Type B pancreatic cell (in vitro differentiated cells): Measurements from ENCODE around the gene EFNA3. TPM values are rescaled to one million over a fixed set of nuclear protein-coding genes. Genes with fewer than 3 reads are reported as not detected.
A peak's percentile ranks its signal among the peaks of the same experiment; 100 is the strongest.

ENCODE experiments used
- DNase-seq: peaks from one replicate; pipeline ENCODE4 v3.0.0; 2021; ENCODE audit warnings: mixed read lengths; ENCODE audit not compliant: unreplicated experiment; ENCODE audit errors: extremely low spot score
- H3K27ac Mint-ChIP-seq: 2 replicates; pipeline ENCODE4 v1.8.0; 2021; ENCODE audit warnings: mild to moderate bottlenecking, mixed read lengths
- H3K27me3 Mint-ChIP-seq: 2 replicates; pipeline ENCODE4 v1.8.0; 2021; ENCODE audit warnings: mixed read lengths
- H3K36me3 Mint-ChIP-seq: 2 replicates; pipeline ENCODE4 v1.8.0; 2021; ENCODE audit warnings: mixed read lengths
- H3K4me1 Mint-ChIP-seq: one replicate; pipeline ENCODE4 v1.8.0; 2021; ENCODE audit warnings: mixed read lengths; ENCODE audit not compliant: unreplicated experiment
- H3K4me3 Mint-ChIP-seq: 2 replicates; pipeline ENCODE4 v1.8.0; 2021; ENCODE audit warnings: mild to moderate bottlenecking, mixed read lengths
- H3K9me3 Mint-ChIP-seq: 2 replicates; pipeline ENCODE4 v1.8.0; 2021; ENCODE audit warnings: mixed read lengths
- total RNA-seq: library from RNA; stranded (reverse); gene quantifications from 2 replicates; pipeline ENCODE4 v1.2.1, GENCODE V29; 2021; ENCODE audit warnings: low replicate concordance
- TF ChIP-seq, protein P1 (sequence below): fragments of 200-600 bp; sonication (generic); conservative IDR thresholded peaks from 2 replicates; pipeline ENCODE4 v1.5.0; 2021; ENCODE audit warnings: antibody characterized with exemption, mild to moderate bottlenecking

The EFNA3 gene
- total RNA-seq, 1 donor from 2014 or later, result 4.7 TPM

DNA sequence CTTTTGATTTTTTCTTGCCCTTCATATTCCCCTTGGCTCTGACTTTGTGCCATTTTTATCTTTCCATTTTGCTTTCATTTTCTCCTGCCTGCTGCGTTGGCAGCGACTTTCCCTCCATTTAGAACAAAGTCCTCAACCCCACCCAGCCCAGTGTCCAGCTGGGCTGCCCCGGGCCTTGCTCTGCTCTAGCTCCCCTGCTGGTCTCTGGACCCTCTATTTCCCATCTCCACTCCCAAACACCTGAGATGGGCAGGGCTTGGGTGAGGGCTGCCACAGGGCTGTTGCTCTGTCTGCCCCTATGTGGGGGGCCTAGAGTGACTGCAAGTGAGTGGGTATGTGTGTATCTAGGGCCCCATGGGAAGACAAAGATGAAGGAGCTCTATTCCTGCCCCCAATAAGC is 34.8 kb upstream of the EFNA3 start:
- Mint-ChIP-seq H3K27ac (peak overlapping the region; percentile 19), H3K9me3 (no peaks in the 10 kb centered on the region), H3K4me3 (no peak overlapping the region)

DNA sequence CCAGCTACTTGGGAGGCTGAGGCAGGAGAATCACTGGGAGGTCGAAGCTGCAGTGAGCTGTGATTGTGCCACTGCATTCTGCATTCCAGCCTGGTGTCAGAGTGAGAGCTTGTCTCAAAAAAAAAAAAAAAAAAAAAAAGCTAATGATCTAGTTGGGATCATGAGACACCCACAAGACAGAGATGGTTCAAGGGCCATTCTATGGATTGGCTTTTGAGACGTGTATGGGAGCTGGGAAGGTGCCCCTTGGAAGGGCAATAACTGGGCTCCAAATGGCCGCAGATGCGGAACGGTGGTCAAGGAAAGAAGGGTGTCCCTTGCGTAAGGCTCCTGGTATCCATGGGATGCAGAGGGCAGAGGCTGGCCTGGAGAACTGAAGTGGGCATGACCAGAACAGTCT is 34.3 kb upstream of the EFNA3 start:
- DNase-seq, result no peak
- TF ChIP-seq, protein P1, sequence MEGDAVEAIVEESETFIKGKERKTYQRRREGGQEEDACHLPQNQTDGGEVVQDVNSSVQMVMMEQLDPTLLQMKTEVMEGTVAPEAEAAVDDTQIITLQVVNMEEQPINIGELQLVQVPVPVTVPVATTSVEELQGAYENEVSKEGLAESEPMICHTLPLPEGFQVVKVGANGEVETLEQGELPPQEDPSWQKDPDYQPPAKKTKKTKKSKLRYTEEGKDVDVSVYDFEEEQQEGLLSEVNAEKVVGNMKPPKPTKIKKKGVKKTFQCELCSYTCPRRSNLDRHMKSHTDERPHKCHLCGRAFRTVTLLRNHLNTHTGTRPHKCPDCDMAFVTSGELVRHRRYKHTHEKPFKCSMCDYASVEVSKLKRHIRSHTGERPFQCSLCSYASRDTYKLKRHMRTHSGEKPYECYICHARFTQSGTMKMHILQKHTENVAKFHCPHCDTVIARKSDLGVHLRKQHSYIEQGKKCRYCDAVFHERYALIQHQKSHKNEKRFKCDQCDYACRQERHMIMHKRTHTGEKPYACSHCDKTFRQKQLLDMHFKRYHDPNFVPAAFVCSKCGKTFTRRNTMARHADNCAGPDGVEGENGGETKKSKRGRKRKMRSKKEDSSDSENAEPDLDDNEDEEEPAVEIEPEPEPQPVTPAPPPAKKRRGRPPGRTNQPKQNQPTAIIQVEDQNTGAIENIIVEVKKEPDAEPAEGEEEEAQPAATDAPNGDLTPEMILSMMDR, result no peak
- H3K27ac Mint-ChIP-seq, result peak overlapping the region; percentile 81
- H3K4me1 Mint-ChIP-seq, result peaks cover 18% of the 10 kb centered on the region
- H3K9me3 Mint-ChIP-seq, result no peaks in the 10 kb centered on the region
- no peaks in the 10 kb centered on the region for H3K36me3 Mint-ChIP-seq
- H3K27me3 Mint-ChIP-seq, result peaks cover 7% of the 10 kb centered on the region
- H3K4me3 Mint-ChIP-seq, result no peak overlapping the region

More for the DNA sequence above, 34.8 kb upstream of the EFNA3 start:
- H3K36me3 Mint-ChIP-seq, result no peaks in the 10 kb centered on the region
- TF ChIP-seq, protein P1, result no peak
- H3K27me3 Mint-ChIP-seq, result peaks cover 7% of the 10 kb centered on the region
- peaks cover 14% of the 10 kb centered on the region for H3K4me1 Mint-ChIP-seq
- DNase-seq, result no peak

DNA sequence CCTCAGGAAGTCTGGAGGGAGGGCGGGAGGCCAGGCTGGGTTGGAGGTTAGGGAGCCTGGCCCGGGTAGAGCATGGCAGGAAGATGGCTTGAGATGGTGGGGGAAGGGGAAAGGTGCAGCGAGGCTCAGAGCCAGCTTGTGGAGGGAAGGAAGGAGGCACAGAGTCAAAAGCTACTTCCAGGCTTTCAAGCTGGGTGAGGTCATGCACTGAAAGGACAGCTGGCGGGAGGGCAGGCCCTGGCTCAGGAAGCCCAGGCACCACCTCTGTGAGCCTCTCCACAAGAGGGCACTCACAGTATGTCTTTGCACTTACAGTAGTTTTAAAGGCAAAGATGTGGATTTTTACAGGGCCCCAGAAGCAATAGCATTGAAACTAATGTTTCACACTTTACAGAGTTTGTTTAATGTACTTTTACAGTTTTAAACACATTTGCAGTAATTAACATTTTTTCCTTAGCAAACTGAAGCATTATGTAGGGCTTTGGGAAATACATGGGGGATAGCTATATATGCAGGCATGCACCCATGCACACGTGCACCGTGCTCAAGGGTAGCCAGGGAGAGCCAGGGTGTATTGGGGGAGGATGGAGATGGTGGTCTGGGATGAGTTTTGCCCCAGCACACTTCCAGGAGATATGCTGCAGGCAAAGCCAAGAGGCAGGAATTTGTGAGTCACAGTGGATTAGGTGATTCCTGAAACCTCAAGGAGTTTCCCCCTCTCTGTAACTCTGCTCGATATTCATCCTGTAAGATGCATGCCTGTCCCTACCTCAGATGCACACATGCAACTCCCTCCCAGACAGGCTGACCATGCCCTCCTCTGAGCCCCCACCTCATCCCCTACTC is 33.6 kb upstream of the EFNA3 start:
- Mint-ChIP-seq H3K4me1 (peaks cover 25% of the 10 kb centered on the region), H3K27ac (peak overlapping the region; percentile 81), H3K9me3 (no peaks in the 10 kb centered on the region), H3K4me3 (peak overlapping the region; percentile 13), H3K36me3 (no peaks in the 10 kb centered on the region), H3K27me3 (peaks cover 7% of the 10 kb centered on the region)
- no peak for DNase-seq
- TF ChIP-seq, protein P1, result peak; percentile 77

DNA sequence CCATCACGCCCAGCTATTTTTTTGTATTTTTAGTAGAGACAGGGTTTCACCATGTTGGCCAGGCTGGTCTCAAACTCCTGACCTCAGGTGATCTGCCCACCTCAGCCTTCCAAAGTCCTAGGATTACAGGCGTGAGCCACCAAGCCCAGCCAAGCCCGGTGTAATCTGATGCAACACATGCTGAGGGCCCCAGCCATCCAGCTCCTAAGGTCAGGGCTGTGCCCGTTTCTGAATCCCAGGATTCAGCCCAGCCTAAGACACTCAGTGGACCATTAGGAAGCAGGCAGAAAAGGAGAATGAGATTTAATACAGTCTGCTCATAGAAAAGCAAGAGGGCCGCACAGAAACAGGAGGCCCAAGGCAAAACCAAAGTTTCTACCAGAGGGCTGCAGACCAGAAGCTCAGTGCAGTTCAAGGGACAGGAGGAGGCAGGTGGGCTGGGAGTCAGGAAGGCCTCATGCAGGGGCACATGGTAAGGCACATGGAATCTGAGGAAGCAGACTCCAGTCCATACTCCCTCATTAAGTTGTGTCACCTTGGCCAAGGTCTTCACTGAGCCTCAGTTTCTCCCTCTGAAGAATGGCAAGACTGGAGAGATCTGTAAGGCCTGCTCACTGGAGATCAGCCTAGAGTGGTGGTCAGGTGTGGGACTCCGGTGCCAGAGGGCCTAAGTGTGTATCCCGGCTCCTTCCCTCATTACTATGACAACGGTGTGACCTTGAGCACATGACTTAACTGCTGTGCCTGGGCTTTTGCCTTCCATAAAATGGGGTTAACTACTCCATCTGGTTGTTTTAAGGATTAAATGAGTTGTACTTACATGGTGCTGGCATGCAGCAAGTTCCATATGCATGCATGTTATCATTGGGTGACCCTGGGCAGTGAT is 29.9 kb upstream of the EFNA3 start:
- peak overlapping the region; percentile 41 for H3K4me3 Mint-ChIP-seq
- H3K36me3 Mint-ChIP-seq, result no peaks in the 10 kb centered on the region

More for the DNA sequence above, 29.9 kb upstream of the EFNA3 start:
- peaks cover 34% of the 10 kb centered on the region for H3K4me1 Mint-ChIP-seq
- H3K9me3 Mint-ChIP-seq, result no peaks in the 10 kb centered on the region
- H3K27ac Mint-ChIP-seq, result peak overlapping the region; percentile 91
- no peak for DNase-seq
- TF ChIP-seq, protein P1, result no peak
- H3K27me3 Mint-ChIP-seq, result no peaks in the 10 kb centered on the region
